Occipital lobe (tissue), 2 donors: Measurements from ENCODE around the gene GRIA1. TPM values are rescaled to one million over a fixed set of nuclear protein-coding genes. Genes with fewer than 3 reads are reported as not detected.

Experiments used
- DNase-seq: peaks from one replicate; lab custom pipeline; 2025; lab: John Stamatoyannopoulos, UW
- total RNA-seq: library from RNA; depleted of rRNA; stranded (reverse); fragments of >200 nt; gene quantifications from one replicate; pipeline ENCODE4 v1.2.3, GENCODE V29; 2014

The GRIA1 gene
- total RNA-seq, 1 donor from 2014 or later: 229 TPM

DNA sequence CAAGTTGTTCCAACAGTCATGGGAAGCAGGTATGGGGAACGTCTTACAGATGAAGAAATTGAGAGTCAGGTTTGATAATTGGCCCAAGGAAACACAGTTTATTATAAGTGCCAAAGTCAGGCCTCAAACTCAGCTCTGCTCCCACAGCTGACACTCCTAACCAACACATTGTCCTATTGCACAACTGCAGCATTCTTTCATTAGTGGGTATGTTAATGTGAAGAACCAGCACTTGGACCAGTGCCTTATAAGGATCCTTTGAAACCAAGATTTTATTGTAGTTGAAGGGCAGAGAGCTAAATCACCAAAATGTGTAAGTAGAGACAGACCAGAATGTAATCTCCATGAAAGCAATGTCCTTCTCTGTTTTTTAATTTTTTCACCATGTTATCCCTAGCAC lies 56.1 kb downstream of the GRIA1 start:
- DNase-seq: no peak

DNA sequence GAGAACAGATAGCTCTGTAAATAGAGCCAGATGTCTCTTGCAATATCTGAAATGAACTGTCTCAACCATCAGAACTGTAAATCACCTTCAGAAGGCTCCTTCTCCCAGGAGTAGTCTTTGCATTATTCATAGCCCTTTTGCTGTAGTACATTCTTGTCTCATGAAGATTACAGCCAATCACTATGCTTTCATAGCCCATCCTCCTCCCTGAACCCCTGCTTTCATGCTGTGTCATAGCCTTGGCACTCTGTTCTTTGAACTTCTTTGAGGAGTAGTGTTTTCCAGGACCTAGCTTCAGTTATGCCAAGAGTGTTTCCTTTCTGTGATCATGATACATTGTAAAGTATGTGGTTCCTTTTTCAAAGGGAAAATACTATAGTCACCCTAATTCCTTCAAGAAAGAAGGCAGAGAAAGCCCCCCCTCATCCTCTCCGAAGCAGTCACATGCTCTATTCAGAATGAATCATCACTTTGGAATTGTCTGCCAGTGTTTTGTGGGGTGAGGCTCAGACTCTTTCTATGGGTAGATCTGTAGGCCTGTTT lies 61.1 kb downstream of the GRIA1 start:
- peak; percentile 6 for DNase-seq

DNA sequence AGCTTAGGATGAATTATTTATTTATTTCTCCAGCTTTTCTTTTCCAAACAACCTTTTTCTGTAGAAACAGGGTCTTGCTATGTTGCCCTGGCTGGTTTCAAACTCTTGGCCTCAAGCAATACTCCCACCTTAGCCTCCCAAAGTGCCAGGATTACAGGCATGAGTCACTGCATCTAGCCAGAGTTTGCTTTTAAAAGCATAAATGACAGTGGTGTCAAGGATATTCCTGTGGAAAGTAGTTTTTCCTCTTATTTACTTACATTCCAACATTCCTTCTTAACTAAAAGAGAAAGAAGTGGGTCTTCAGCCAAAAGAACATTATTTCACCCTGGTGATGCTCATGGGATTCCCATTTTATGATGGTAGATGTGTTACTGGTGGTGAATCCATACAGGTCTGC lies 62.4 kb downstream of the GRIA1 start:
- no peak for DNase-seq

DNA sequence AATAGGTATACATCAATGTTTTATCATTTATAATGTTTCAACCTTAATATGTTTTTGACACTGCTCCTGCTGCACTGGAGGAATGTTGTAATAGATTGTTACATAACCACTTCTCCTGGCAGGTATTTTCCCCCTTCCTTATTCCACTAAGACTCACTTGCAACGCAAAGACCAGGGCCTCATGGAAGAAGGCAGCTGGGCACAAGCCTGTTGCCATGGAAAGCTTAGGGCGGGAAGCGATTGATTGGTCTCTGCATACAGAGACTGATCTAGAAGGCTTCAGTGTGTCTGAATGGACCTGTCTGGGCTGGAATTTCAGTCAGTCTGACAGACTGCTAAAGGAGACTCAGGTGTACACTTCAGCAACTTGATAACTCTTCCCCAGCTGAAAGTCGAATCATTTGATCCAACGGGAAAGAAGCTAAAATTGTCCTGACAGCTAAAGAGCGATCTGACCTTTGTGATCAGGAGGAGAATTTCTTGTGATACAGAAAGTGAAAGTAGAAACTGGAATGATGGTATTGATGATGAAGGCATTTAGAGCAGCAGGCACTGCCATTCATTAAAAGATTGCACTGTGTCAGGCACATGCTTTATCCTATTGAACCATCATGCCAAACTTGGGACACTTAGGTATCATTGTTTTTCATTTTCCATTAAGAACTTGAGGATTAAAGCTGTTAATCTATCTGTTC lies 65.1 kb downstream of the GRIA1 start:
- DNase-seq: no peak

DNA sequence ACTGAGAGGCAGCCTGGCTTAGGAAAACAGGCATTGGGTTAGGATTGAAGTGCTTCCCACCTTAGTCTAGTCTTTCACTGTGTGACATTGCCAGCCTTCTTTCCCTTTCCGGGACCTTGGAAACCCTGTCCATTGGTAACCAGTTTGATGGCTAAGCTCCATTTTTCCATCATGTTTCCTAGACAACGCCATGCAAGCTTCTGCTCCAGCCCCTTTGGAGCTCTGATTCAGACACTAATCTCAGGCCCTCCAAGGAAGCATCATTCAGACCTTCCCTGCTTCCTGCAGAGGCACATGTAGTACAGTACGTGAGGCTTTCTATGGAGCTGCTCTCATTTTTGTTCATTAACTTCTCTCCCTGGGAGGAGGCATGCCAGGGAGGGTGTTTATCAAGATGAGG lies 68.5 kb downstream of the GRIA1 start:
- DNase-seq: no peak

DNA sequence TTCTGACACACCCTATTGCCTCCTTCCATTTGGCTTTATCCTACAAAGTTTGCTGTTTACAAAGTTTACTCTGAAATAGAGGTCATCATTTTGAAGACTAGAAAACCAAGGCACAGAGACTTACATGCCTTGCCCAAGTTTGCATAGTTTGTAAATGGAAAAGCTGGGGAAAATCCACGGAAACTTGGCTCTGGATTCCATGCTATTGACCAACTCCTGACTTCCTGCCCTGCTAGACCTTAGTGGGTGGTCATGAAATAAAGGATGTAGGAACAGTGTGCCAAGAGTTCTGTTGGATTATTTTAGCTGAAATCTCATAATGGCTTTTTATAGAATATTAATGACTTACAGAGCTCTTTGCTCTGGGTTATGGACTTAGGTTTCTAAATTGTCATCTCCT lies 69.5 kb downstream of the GRIA1 start:
- DNase-seq: no peak

DNA sequence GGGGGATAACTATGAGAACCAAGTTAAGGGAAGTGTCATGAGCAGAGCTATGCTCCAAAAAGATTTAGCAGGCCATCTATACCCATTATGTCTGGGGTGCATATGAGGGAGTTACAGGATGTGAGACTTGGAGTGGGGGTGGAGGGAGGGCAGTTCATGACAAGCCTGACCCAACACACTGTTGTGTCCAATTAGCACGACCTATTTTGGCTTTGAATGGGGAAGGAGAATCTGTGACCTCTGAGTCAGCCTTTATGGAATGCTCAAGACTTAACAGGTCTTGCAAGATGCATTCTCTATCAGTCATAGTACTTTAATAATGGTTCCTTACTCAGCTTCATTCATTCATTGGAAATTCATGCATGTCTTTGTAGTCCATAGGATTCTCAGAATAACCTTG lies 71.7 kb downstream of the GRIA1 start:
- no peak for DNase-seq

DNA sequence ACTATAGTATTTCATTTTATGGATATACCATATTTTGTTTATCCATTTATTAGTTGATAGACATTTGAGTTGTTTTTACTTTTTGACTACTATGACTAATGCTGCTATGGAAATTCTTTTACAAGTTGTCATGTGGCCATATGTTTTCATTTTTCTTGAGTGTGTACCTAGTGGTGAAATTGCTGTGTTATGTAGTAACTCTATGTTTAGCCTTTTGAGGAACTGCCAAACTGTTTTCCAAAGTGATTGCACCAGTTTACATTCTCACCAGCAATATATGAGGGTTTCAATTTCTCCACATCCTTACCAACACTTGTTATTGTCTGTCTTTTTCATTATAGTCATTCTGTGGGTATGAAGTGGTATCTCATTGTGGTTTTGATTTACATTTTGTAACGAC lies 75.4 kb downstream of the GRIA1 start:
- DNase-seq: no peak

DNA sequence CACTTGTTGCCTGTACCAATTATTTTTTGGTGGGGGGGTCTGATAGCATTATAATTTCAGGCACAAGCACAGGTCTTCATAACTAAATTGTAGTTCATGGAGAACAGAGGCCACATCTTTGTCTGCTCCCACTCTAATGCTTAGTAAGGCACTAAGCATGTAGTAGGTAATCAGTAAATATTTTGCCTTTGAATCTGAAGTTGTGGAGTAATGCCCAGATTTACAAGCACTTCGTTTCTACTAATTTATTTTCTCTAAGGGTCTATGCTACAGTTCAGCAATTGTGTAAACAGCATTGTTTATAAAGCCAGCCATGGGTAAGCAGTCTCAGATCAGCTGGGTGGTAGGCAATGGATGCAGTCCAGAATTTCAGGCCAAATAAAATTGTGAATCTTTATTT lies 78.6 kb downstream of the GRIA1 start:
- no peak for DNase-seq

DNA sequence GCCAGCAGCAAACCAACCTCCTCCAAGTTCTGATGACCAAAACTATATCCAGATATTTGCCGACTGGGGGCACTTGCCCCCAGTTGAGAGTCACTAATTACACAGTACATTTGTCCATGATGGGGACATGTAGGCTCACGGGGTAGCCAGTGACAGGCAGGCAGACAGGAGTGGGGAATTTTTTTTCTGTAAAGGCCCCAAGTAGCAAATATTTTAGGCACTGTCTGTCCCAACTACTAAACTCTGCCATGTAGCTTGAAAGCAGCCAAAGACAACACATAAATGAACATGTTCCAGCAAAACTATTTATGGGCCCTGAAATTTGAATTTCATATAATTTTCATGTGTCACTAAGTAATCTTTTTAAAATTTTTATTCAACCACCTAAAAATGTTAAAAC lies 80.7 kb downstream of the GRIA1 start:
- DNase-seq: no peak

DNA sequence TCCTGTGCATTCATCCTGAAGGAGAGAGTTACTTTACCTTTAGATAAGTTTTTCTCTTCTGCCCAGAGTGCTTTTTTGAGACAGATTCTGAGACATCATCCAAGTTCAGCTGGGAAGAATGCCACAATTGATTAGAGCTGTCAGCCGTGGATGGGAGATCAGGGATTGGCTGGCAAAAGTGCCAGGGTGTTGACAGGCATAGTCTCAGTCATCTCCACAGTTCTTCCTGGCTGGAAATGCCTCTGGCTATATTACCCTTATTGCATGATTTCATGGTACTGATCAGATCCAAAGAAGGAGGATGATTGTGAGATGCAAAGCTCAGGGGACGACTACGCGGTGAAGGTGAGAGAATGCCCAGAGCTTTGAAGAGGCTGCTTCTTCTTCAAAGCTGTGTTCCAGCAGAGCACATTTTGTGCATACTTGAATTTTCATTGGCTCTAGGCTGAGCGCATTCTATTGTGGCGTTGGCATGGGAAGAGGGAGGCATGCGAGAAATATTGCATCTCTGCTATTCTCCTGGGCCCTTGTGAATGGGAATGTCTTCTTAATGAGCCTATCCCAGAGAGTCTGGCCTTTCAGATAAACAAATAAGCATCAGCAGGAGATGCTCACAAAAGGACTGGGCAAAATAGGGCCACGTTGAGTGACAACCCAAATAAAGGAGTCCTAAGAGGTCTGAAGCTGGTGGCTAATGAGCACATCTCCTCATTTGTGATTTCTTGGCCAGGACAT lies 82.1 kb downstream of the GRIA1 start:
- DNase-seq: peak; percentile 7

DNA sequence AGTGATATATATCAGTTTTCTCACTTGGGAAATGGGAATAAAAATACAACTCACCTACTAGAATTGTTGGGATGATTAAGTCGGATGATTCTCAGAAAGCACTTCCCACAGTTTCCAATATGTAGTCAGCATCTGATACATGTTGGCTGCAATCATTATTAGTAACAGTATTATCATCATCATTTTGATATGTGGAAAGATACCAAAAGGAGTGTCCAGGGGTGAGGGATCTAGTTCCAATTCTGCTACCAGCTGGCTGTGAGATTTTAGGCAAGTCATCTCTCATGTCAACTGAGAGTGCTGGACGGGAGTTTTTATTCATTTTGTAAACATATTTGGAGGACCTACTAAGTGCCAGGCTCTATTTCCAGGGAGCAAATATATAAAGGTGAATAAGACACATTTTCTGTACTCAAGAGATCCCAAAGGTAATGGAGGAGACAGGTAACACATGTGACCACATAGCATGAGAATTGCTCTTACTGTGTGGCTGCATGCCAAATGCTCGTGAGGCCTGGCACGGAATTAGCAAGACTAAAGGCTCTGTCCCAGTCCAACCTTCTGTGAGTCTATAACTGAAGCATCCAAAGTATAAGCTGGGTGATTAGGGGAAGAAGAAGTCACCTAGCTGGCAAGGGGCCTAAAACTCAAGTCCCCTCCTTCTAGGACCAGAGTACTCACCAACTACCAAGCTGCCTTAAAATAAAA lies 83.0 kb downstream of the GRIA1 start:
- DNase-seq: no peak

DNA sequence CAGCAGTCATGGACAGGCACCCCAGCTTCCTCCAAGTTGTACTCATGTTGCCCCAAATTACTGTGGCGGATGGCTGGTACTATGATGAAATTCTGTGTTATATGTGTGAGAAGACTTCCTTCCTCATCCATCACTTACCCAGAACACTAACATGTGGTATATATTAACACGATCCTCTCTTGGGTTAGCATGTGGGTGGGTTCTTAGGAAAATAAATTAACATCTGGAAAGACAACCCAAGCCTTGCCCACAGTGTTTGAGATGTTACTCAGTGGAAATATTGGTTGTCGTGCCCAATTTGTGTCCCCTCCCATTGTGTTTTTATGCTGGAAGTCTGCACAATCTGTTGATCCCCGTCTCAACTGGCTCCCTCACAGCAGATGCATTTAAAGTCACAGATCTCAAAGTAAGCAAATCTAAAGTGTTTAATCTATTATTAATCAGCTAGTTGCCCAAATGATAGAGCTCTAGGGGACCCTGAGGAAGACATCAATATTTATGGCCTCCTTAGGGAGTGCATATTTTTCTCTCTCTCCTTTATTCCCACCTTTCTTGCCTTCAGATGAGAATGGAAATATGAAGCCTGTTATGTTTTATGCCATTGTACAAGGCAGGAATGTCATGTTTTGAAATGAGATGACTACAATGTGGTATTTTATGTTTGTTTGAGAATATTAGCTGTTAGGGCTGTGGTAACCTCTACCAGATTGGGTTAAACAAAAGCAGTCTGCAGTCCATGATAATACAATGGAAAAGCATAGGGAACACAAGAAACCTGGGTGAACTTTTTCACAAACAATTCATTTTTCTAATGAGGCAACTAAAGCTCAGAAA lies 93.9 kb downstream of the GRIA1 start:
- DNase-seq: no peak

DNA sequence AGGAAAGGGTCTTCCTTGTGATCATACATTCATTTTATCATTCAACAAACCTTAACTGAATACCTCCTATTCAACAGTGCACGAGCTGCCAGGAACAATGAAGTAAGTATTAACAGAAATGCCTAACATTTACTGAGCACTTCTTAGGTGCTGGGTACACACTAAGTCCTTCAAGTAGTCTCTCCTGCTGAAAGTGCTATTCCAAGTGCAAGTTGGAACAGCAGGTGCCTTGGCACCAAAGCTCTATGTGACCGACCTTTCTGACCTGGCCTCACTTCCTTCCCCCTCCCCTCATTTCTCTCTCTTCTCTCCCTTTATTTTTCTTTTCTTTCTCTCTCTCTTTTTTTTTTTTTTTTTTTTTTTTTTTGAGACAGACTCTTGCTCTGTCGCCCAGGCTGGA lies 94.5 kb downstream of the GRIA1 start:
- no peak for DNase-seq

DNA sequence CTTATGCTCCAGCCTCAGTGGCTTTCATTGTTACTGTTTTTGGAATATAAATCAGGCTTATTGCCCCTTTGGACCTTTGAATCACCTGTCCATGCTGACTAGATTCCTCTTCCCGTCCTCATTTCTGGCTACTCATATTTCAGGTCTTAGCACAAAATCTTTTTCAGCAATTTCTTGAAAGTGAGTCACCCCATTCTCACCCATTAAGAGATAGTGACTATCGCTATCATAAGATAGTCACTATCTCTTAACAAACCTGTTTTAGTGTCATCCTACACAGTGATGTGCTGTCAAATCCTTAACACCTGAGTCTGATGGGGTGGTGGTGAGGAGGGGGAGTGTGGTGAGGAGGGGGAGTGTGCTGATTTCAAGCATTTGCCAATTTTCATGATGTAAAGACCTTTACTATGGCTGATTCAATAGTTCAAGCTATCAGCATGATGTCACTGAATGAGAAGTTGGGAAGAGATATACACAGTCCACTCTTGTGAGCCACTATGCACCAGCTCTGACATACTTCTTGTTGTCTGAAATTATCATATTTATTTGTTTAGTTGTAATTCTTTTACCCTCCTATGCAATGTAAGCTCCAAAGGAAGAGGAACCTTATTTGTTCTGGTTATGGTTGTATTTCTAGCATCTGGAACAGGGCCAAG lies 95.3 kb downstream of the GRIA1 start:
- DNase-seq: no peak

DNA sequence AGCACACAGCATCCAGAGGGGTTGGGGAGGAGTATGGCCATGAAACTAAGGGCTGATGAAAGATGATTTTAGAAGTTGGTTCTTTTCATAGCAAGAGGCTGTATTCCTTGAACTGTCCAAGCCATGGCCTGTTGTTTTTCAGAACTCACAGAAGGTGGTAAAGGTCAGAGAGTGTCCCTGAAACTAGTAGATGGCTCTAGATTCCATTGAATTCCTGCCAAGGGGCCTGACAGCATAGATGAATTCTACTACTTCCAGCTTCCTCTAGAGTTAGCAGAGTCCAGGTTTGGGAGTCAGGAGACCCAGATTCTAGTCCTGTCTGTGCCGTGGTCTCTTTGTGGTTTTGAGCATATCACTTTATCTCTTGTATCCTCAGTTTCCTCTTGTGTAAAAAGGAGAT lies 101.6 kb downstream of the GRIA1 start:
- DNase-seq: no peak

DNA sequence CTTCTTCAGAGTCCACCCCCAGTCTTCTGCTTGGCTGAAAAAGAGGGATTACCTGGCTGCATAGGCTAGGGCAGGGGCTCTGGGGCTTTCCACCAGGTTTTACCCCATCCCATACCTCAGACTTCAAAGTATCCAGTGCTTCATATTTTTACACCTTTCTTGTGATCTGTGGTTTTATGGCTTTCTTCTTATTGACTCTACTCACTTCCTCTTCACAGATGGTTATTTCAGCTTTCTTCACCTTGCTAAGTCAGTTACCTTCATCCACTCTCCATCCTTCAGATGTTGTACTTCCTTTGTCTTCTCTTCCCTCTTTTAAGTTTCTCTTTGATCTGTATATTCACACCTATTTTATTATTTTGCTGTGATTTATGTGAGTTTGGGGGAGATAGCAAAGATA lies 104.3 kb downstream of the GRIA1 start:
- no peak for DNase-seq

DNA sequence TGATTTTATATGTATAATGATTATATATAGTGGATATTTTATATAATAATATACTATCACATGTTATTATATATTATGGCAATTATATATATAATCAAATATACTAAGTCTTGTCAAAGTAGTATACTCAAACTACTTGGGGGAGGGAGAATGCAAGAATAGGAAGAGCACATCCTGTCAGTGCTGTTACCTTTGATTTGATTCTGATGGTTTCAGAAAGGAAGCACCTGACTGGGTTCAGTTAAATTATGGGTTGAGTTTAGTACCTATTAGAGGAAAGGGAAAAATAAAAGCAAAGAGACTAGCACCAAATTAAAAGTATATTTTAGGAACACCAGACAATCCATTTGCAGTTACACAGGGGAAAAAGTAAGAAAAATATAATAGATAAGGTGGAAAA lies 107.6 kb downstream of the GRIA1 start:
- no peak for DNase-seq

DNA sequence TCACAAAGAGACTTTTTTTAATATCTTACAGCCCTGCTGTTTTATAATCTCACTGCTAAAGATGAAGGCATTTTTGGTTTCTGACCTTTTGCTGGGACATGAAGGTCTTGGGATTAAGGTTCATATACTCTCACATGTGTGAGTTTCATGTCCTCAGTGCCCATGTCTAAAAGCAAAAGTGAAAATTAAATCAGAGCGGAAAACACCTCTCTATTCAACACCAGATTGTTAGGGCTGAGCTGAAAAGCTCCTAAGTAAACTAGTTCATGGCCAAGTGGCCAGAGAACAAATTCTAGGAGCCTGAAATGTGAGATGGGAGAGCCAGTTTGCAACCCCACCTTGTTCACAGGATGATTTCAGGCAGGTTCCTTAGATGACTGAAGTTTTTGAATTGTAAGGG lies 110.9 kb downstream of the GRIA1 start:
- DNase-seq: no peak

DNA sequence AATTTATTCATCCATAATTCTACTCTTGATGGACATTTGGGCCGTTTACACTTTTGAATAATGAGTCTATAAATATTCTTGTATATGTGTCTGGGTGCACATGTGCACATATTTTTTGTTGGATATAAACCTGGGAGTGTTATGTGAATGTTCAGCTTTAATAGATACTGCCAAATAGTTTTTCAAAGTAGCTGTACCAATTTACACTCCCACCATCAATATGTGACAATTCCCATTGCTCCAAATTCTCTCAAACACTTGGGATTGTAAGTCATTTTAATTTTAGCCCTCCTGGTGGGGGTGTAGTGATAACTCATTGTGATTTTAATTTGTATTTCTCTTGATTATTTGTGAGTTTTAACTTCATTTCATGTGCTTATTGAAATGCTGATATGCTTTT lies 114.9 kb downstream of the GRIA1 start:
- DNase-seq: no peak

DNA sequence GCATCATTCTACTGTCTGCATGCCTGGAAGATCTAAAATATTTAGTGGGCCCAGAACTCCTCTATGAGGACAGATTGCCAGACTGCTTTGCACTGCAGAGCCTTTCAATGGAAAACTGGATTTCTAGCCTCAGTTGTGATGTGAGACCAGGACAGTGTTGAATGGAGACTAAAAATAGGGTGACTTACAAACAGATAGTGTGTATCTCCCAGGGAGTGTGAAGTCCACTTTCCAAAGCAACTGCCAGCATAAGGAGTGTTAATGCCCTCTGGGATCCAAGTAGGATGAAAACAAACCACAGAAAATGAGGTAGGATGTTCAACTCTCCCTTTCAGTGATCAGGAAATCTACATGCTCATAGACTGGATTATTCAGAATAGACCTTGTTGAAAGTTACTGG lies 119.5 kb downstream of the GRIA1 start:
- DNase-seq: no peak
